ENCODE data around the gene RIPOR1. TPM values are rescaled to one million over a fixed set of nuclear protein-coding genes. Genes with fewer than 3 reads are reported as not detected.

Gene RIPOR1
- total and polyA plus RNA-seq, 2 of the 4 experiments (the other 2 are of a cell fraction): 9.5 to 41.3 TPM

DNA sequence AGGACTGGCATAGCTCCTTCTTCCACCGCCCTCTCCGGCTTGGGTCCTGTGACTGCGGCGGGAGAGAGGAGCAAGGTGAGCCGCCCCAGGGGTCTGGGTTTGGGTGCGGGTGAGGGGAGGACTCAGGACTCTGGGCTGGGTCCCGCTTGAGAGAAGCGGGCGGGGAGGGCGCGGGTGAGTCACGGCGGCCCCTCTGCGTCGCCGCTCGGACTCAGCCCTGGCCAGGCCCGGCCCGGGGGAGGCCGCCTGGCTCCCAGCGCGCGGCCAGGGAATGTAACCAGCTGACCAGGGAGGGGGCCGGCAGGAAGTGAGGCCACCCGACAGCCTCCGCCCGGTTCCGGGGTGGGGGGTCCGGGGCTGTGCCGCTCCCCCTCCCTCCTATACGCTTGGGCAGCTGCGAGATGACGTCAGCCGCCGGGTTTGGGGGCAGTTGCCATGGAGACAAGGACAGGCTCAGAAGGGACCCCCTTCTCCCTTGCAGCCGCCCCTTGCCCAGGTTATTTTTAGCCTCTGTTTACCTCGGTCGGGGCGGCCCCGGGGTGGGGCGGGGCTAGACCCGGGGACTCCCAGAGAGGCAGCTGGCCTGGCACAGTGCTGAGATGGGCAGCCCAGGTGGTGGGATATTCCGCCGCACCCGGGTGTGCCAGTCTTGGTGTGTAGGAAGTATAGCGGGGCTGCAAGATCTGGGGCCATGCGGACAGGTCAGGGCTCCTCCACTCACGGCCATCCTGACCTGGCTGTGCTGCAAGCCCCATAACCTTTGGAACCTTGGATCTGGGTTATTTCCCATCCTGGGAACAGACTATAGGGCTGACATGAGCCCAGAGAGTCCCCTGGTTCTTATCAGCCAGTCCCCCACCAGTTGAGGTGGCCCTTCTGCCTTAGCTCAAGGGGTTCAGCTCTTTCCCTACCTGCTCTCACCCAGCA lies 1.6 kb downstream of the RIPOR1 start (continued):
- TF ChIP-seq FOS (IDR thresholded peaks at IDR 0.05; ENCODE audit: low read depth, low read length): peak; percentile 74
- no peak for TF ChIP-seq MAFK (IDR thresholded peaks at IDR 0.05; ENCODE audit: low read depth, low read length)
- no peak for TF ChIP-seq CHD1 (IDR thresholded peaks at IDR 0.05; ENCODE audit: low read depth, low read length)

DNA sequence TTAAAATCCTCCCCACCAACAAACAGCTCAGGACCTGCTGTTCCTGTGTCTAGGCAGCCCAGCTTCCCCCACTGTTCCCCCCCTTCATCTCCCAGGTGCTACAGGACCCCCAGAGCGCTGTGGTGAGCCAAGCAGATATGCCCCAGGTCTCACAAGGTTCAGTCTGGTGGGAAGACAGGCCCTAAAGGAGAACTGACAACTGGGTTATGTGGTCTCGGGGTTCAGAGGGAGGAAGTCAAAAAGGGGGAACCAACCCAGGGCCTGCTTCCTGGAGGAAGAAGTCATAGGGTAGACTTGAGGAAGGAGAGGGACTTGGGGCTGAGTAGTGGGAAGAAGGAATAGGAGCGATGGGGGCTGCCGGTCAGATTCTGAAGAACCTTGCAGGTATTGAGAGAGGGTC lies 2.6 kb downstream of the RIPOR1 start:
- 95% methylated on average over 3 of the region's 4 CpGs; no CpG with 5 or more reads in 1 of the 2 experiments for WGBS, 2 experiments (ENCODE audit: extremely low coverage in 2 of 2, insufficient read length in 1 of 2)
- no peak overlapping the region for H2BK5ac ChIP-seq (ENCODE audit: low read depth, low read length, poor library complexity, severe bottlenecking)
- 0 out of 2 replicates have a peak overlapping the region, but pooled peaks have one; percentile 38 for H3K14ac ChIP-seq (replicated peaks; ENCODE audit: low read depth, low read length)
- BruUV-seq (replicated peaks): no TSS peak
- intact Hi-C loops (cut with micrococcal nuclease) (no loop called here), dilution Hi-C loops (cut with HindIII; ENCODE audit: low sequenced_read_pairs, unreplicated experiment) (no loop called here), in situ Hi-C loops (cut with MboI; ENCODE audit: low sequenced_read_pairs) (loop anchor here (25.0 kb wide), 1 partner anchor 406 kb away; the partner anchor contains the start of genes CTRL, LCAT and PSMB10)
- H3K36me3 ChIP-seq (ENCODE audit: control insufficient read depth, insufficient read depth, low read length): 0 out of 2 replicates have a peak, but pooled peaks cover 2% of the 10 kb centered on the region
- no peak overlapping the region for H2BK15ac ChIP-seq (ENCODE audit: low read depth, low read length)
- H3K4me2 ChIP-seq (ENCODE audit: low read depth, low read length): no peak overlapping the region
- H3K27ac ChIP-seq (ENCODE audit: insufficient read depth, low read length): no peak overlapping the region
- peak overlapping the region; percentile 11; the same call in 1 of the 2 replicates for H3K23ac ChIP-seq (ENCODE audit: low read depth, low read length)
- H3K56ac ChIP-seq (ENCODE audit: extremely low read depth, insufficient read depth, low read length): no peak overlapping the region
- peak overlapping the region; percentile 47 for H2AK9ac ChIP-seq (replicated peaks; ENCODE audit: low read depth, low read length, poor library complexity)
- H4K5ac ChIP-seq (ENCODE audit: low read depth, low read length): no peak overlapping the region
- peak overlapping the region; percentile 93; the same call in 1 of the 2 replicates for H3K9ac ChIP-seq (ENCODE audit: low read depth, low read length)
- H2AFZ ChIP-seq (replicated peaks; ENCODE audit: low read length, poor library complexity): no peak overlapping the region
- H3K79me1 ChIP-seq (ENCODE audit: low read depth in 1 of 2, low read length in 2 of 2): peaks cover 34 to 63% of the 10 kb centered on the region in 2 experiments
- ChIA-PET CTCF (interaction anchor here (1.2 kb wide), 1 partner anchor 10 kb away, joined by 4 read pairs; no protein-coding TSS in a partner anchor), POLR2A (ENCODE audit: unreplicated experiment) (no interaction called here)
- DNase-seq (no peak), ATAC-seq (ENCODE audit: low read depth) (no peak)
- peak overlapping the region; percentile 3; the same call in 1 of the 2 replicates for H3K4ac ChIP-seq (ENCODE audit: low read depth, low read length)
- no peak overlapping the region for H3K18ac ChIP-seq (ENCODE audit: low read depth, low read length)
- peak overlapping the region; percentile 72; the same call in 1 of the 2 replicates for H2AK5ac ChIP-seq (ENCODE audit: low read depth, low read length)
- H4K91ac ChIP-seq (ENCODE audit: insufficient read depth, low read depth, low read length): no peak overlapping the region
- no peaks in the 10 kb centered on the region for H3K27me3 ChIP-seq (ENCODE audit: control insufficient read depth, insufficient read depth, low read length)
- peaks cover 15% of the 10 kb centered on the region for H3K4me1 ChIP-seq (ENCODE audit: control insufficient read depth, insufficient read depth, low read length)
- H3K4me3 ChIP-seq (ENCODE audit: insufficient read depth, low read depth, low read length): no peak overlapping the region
- peaks cover 20% of the 10 kb centered on the region for H3K9me1 ChIP-seq (ENCODE audit: insufficient read depth, low read length)
- peaks cover 58% of the 10 kb centered on the region for H4K20me1 ChIP-seq (ENCODE audit: insufficient read depth, low read length)
- no peak overlapping the region; a peak in 1 of 4 replicates for H4K8ac ChIP-seq (ENCODE audit: low read depth in 2 of 2, low read length in 2 of 2)
- no peak overlapping the region for H2BK120ac ChIP-seq (ENCODE audit: low read depth, low read length)
- no peak overlapping the region for H2BK20ac ChIP-seq (ENCODE audit: low read depth, low read length)
- H3K9me3 ChIP-seq (ENCODE audit: control insufficient read depth, insufficient read depth, low read length): no peaks in the 10 kb centered on the region
- TF ChIP-seq CEBPB (IDR thresholded peaks at IDR 0.05; ENCODE audit: low read depth, low read length): no peak
- no peak for TF ChIP-seq MAZ (IDR thresholded peaks at IDR 0.05; ENCODE audit: borderline replicate concordance, low read depth, low read length)
- TF ChIP-seq, protein P1, sequence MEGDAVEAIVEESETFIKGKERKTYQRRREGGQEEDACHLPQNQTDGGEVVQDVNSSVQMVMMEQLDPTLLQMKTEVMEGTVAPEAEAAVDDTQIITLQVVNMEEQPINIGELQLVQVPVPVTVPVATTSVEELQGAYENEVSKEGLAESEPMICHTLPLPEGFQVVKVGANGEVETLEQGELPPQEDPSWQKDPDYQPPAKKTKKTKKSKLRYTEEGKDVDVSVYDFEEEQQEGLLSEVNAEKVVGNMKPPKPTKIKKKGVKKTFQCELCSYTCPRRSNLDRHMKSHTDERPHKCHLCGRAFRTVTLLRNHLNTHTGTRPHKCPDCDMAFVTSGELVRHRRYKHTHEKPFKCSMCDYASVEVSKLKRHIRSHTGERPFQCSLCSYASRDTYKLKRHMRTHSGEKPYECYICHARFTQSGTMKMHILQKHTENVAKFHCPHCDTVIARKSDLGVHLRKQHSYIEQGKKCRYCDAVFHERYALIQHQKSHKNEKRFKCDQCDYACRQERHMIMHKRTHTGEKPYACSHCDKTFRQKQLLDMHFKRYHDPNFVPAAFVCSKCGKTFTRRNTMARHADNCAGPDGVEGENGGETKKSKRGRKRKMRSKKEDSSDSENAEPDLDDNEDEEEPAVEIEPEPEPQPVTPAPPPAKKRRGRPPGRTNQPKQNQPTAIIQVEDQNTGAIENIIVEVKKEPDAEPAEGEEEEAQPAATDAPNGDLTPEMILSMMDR (conservative IDR thresholded peaks at IDR 0.05; ENCODE audit: low read depth, low read length): no peak
- no peak for TF ChIP-seq POLR2A (IDR thresholded peaks at IDR 0.05; ENCODE audit: low read depth, low read length)
- no peak for TF ChIP-seq RFX5 (IDR thresholded peaks at IDR 0.05; ENCODE audit: low read depth, low read length)
- TF ChIP-seq RCOR1 (IDR thresholded peaks at IDR 0.05; ENCODE audit: insufficient replicate concordance, low read length): no peak
- TF ChIP-seq, protein P2, sequence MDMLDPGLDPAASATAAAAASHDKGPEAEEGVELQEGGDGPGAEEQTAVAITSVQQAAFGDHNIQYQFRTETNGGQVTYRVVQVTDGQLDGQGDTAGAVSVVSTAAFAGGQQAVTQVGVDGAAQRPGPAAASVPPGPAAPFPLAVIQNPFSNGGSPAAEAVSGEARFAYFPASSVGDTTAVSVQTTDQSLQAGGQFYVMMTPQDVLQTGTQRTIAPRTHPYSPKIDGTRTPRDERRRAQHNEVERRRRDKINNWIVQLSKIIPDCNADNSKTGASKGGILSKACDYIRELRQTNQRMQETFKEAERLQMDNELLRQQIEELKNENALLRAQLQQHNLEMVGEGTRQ (IDR thresholded peaks at IDR 0.05; ENCODE audit: low read depth, low read length): no peak
- TF ChIP-seq MAFK (IDR thresholded peaks at IDR 0.05; ENCODE audit: low read depth, low read length): no peak
- no peak for TF ChIP-seq SMC3 (IDR thresholded peaks at IDR 0.05; ENCODE audit: low read depth, low read length)
- no peak for TF ChIP-seq MXI1 (IDR thresholded peaks at IDR 0.05; ENCODE audit: borderline replicate concordance, low read depth, low read length)

Measured in IMR-90 (cell line).